Left lung (tissue), 10 donors: ENCODE data around the gene PDC. TPM values are rescaled to one million over a fixed set of nuclear protein-coding genes. Genes with fewer than 3 reads are reported as not detected.

Experiments
- ATAC-seq: fragments of 200-7000 bp; cut with Tn5 transposase; one replicate; pipeline ENCODE4 v1.9.1; 2020; ENCODE audit warnings: moderate library complexity
- DNase-seq, 4 donors: peaks; one replicate each; pipeline ENCODE4 v3.0.0-alpha.2; 2013 to 2020
- H3K27ac ChIP-seq, 2 donors: fragments of 200-600 bp; sonication (generic) in 1 of 2; one replicate each; pipeline versions ENCODE4 v1.5.0 to v1.8.0; 2020 to 2021
- H3K27me3 ChIP-seq, 2 donors: fragments of 200-600 bp; sonication (generic) in 1 of 2; one replicate each; pipeline versions ENCODE4 v1.5.0 to v1.8.0; 2020 to 2021
- H3K36me3 ChIP-seq, 2 donors: fragments of 200-600 bp; sonication (generic) in 1 of 2; one replicate each; pipeline versions ENCODE4 v1.5.0 to v1.8.0; 2020 to 2021
- H3K4me1 ChIP-seq, 2 donors: fragments of 200-600 bp; one replicate each; pipeline ENCODE4 v1.8.0; 2021
- H3K4me3 ChIP-seq, 2 donors: fragments of 200-600 bp; sonication (generic) in 1 of 2; one replicate each; pipeline versions ENCODE4 v1.5.0 to v1.8.0; 2020 to 2021; ENCODE audit warnings: mild to moderate bottlenecking in 1 of 2
- H3K9me3 ChIP-seq, 2 donors: fragments of 200-600 bp; sonication (generic) in 1 of 2; one replicate each; pipeline versions ENCODE4 v1.5.0 to v1.8.0; 2020 to 2021
- CTCF ChIP-seq, 2 donors: fragments of 200-600 bp; sonication (generic) in 1 of 2; IDR thresholded peaks; one replicate each; pipeline versions ENCODE4 v1.5.0 to v1.8.0; 2021; ENCODE audit warnings: antibody characterized with exemption in 2 of 2
- intact Hi-C, 2 donors: fragments of 100-400 bp; cut with DNase I; formaldehyde crosslinking; loops; one replicate each; pipeline versions ENCODE4 v1.11.2 to v1.14.2; 2022
- polyA plus RNA-seq, 6 donors: library from polyadenylated mRNA; unstranded; fragments of 120-200 nt; gene quantifications; one replicate each; pipeline ENCODE4 v1.2.1, GENCODE V29; 2013; ENCODE audit not compliant: insufficient read length in 6 of 6
- total RNA-seq, 2 donors: library from RNA; stranded (reverse); fragmentation: NEBNext Ultra II Directional; extraction: Animal tissue kit (Norgen Biotek cat#: 25700); gene quantifications; one replicate each; pipeline ENCODE4 v1.2.1, GENCODE V29; 2021
- donor health status: DM: no; HTN: yes; CAD: no.
- donor health status: DM: no; HTN: no; CAD: no.

Gene PDC
- total and polyA plus RNA-seq, 8 donors, result 0.27 to 0.84 (median 0.56) TPM; not detected in 2

- intact Hi-C loops, result loop anchor here in 1 of 2 donors (10.0 kb wide), 1 partner anchor 502 kb away; no protein-coding TSS in a partner anchor
- peak; percentile 65 to 74 for TF ChIP-seq CTCF (IDR thresholded peaks at IDR 0.05)
These were observed 21.8 kb upstream of the PDC start for GRCh38 chr1:186482661-186483255.

GRCh38 chr1:186481303-186481888, 20.5 kb upstream of the PDC start:
- no peaks in the 10 kb centered on the region for H3K27me3 ChIP-seq
- H3K27ac ChIP-seq, result no peak overlapping the region
- H3K36me3 ChIP-seq, result no peaks in the 10 kb centered on the region
- no peaks in the 10 kb centered on the region for H3K9me3 ChIP-seq
- intact Hi-C loops, result loop anchor here in 1 of 2 donors (10.0 kb wide), 1 partner anchor 503 kb away; no protein-coding TSS in a partner anchor
- TF ChIP-seq CTCF (IDR thresholded peaks at IDR 0.05), result no peak
- ATAC-seq (no peak), DNase-seq (no peak)
- no peaks in the 10 kb centered on the region for H3K4me1 ChIP-seq
- H3K4me3 ChIP-seq, result no peak overlapping the region

More at GRCh38 chr1:186482661-186483255, 21.8 kb upstream of the PDC start:
- H3K4me1 ChIP-seq, result no peaks in the 10 kb centered on the region
- DNase-seq (peak in 3 of 4 donors; percentile 40 to 74 (median 58)), ATAC-seq (peak; percentile 93)
- H3K36me3 ChIP-seq, result no peaks in the 10 kb centered on the region
- H3K27me3 ChIP-seq, result no peaks in the 10 kb centered on the region
- H3K27ac ChIP-seq, result no peak overlapping the region
- H3K9me3 ChIP-seq, result no peaks in the 10 kb centered on the region
- H3K4me3 ChIP-seq, result no peak overlapping the region

GRCh38 chr1:186479162-186479561, 18.2 kb upstream of the PDC start:
- intact Hi-C loops, result no loop called here

GRCh38 chr1:186476264-186477040, 15.5 kb upstream of the PDC start:
- DNase-seq (no peak), ATAC-seq (no peak)
- intact Hi-C loops, result no loop called here
- H3K4me1 ChIP-seq, result no peaks in the 10 kb centered on the region
- no peaks in the 10 kb centered on the region for H3K27me3 ChIP-seq
- H3K27ac ChIP-seq, result no peak overlapping the region
- H3K9me3 ChIP-seq, result no peaks in the 10 kb centered on the region
- TF ChIP-seq CTCF (IDR thresholded peaks at IDR 0.05), result no peak
- H3K36me3 ChIP-seq, result no peaks in the 10 kb centered on the region
- no peak overlapping the region for H3K4me3 ChIP-seq

More at GRCh38 chr1:186479162-186479561, 18.2 kb upstream of the PDC start:
- Histone ChIP-seq H3K4me3 (no peak overlapping the region), H3K36me3 (no peaks in the 10 kb centered on the region), H3K27me3 (no peaks in the 10 kb centered on the region), H3K4me1 (no peaks in the 10 kb centered on the region), H3K9me3 (no peaks in the 10 kb centered on the region), H3K27ac (no peak overlapping the region)
- no peak for DNase-seq
- no peak for TF ChIP-seq CTCF (IDR thresholded peaks at IDR 0.05)
- no peak for ATAC-seq

- Histone ChIP-seq H3K4me1 (no peaks in the 10 kb centered on the region), H3K36me3 (no peaks in the 10 kb centered on the region), H3K27me3 (no peaks in the 10 kb centered on the region), H3K27ac (no peak overlapping the region), H3K4me3 (no peak overlapping the region), H3K9me3 (no peaks in the 10 kb centered on the region)
- intact Hi-C loops, result no loop called here
- ATAC-seq (peak; percentile 37), DNase-seq (no peak)
- no peak for TF ChIP-seq CTCF (IDR thresholded peaks at IDR 0.05)
These were observed 13.3 kb upstream of the PDC start for GRCh38 chr1:186474208-186474607.
